ENCODE data around the gene ACCS.

- TF ChIP-seq POLR2A (IDR thresholded peaks at IDR 0.05) (no peak), CTCF (IDR thresholded peaks at IDR 0.05) (no peak)
Observed at GRCh38 chr11:44097821-44098220, 31.8 kb downstream of the ACCS start.

Measured in breast epithelium (tissue), 3 donors.